ENCODE data around the gene SH3GL1.

DNA sequence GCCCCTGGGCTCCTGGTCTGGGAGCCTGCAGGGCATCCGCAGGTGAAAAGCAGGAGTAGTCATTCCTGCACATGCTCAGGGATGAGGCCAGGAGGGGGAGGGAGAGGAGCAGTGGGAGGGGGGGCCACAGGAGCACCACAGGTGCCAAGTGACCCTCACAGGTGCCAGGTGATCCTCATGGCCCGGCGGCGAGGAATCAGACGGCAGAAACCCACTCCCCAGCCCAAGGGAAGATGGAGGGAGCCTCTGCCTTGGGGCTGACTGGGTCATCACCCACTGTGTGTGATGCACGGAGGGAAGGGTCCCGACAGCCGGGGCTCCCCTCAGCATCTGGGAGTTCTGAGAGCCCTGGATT, 27.4 kb downstream of the SH3GL1 start:
- TF ChIP-seq, protein P1, sequence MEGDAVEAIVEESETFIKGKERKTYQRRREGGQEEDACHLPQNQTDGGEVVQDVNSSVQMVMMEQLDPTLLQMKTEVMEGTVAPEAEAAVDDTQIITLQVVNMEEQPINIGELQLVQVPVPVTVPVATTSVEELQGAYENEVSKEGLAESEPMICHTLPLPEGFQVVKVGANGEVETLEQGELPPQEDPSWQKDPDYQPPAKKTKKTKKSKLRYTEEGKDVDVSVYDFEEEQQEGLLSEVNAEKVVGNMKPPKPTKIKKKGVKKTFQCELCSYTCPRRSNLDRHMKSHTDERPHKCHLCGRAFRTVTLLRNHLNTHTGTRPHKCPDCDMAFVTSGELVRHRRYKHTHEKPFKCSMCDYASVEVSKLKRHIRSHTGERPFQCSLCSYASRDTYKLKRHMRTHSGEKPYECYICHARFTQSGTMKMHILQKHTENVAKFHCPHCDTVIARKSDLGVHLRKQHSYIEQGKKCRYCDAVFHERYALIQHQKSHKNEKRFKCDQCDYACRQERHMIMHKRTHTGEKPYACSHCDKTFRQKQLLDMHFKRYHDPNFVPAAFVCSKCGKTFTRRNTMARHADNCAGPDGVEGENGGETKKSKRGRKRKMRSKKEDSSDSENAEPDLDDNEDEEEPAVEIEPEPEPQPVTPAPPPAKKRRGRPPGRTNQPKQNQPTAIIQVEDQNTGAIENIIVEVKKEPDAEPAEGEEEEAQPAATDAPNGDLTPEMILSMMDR (IDR thresholded peaks at IDR 0.05; ENCODE audit: insufficient read depth, low read depth, low read length), result no peak
- no peak for TF ChIP-seq EZH2 (IDR thresholded peaks at IDR 0.05; ENCODE audit: insufficient read depth, low read length)
